Astrocyte (in vitro differentiated cells and primary cell): Measurements from ENCODE around the gene MCAM. TPM values are rescaled to one million over a fixed set of nuclear protein-coding genes. Genes with fewer than 3 reads are reported as not detected.

ENCODE experiments used
- DNase-seq: peaks from one replicate; pipeline ENCODE4 v3.0.0-alpha.2; 2010; ENCODE audit warnings: low read depth
- FAIRE-seq: peaks from 2 replicates; lab custom pipeline; 2011; peaks lifted over from hg19 to GRCh38; lab: Jason Lieb, UNC
- H2AFZ ChIP-seq: 2 replicates; pipeline ENCODE4 v1.6.0; 2012; ENCODE audit warnings: low read depth, low read length, inconsistent platforms
- H3K27ac ChIP-seq: 2 replicates; pipeline ENCODE4 v1.5.1; 2011; ENCODE audit warnings: low read depth, low read length, inconsistent platforms
- H3K27me3 ChIP-seq: 2 replicates; pipeline ENCODE4 v1.6.0; 2011; ENCODE audit warnings: low read length, inconsistent platforms; ENCODE audit not compliant: insufficient read depth
- H3K36me3 ChIP-seq: 2 replicates; pipeline ENCODE4 v1.5.1; 2011; ENCODE audit warnings: low read length, inconsistent platforms; ENCODE audit not compliant: insufficient read depth
- H3K4me1 ChIP-seq: 2 replicates; pipeline ENCODE4 v1.5.1; 2011; ENCODE audit warnings: low read length, inconsistent platforms; ENCODE audit not compliant: insufficient read depth
- H3K4me2 ChIP-seq: 2 replicates; pipeline ENCODE4 v1.6.0; 2012; ENCODE audit warnings: low read length, inconsistent platforms
- H3K4me3 ChIP-seq: 2 replicates; pipeline ENCODE4 v1.5.1; 2011; ENCODE audit warnings: low read depth, mild to moderate bottlenecking, low read length, inconsistent platforms; ENCODE audit not compliant: insufficient read depth
- H3K79me2 ChIP-seq: 2 replicates; pipeline ENCODE4 v1.6.0; 2012; ENCODE audit warnings: mild to moderate bottlenecking, low read length, inconsistent platforms; ENCODE audit not compliant: insufficient read depth
- H3K9ac ChIP-seq: 2 replicates; pipeline ENCODE4 v1.6.0; 2012; ENCODE audit warnings: mild to moderate bottlenecking, low read length, inconsistent platforms
- H3K9me3 ChIP-seq: 2 replicates; pipeline ENCODE4 v1.5.1; 2012; ENCODE audit warnings: low read depth, mild to moderate bottlenecking, low read length, inconsistent platforms; ENCODE audit not compliant: insufficient read depth
- H4K20me1 ChIP-seq: 2 replicates; pipeline ENCODE4 v1.6.0; 2012; ENCODE audit warnings: low read length, inconsistent platforms; ENCODE audit not compliant: insufficient read depth
- H3K27ac Mint-ChIP-seq: one replicate; pipeline ENCODE4 v1.8.0; 2021; ENCODE audit warnings: mild to moderate bottlenecking, mixed read lengths; ENCODE audit not compliant: unreplicated experiment
- H3K27me3 Mint-ChIP-seq: one replicate; pipeline ENCODE4 v1.8.0; 2021; ENCODE audit warnings: low read depth, mixed read lengths; ENCODE audit not compliant: unreplicated experiment
- H3K36me3 Mint-ChIP-seq: one replicate; pipeline ENCODE4 v1.8.0; 2021; ENCODE audit warnings: low read depth, mixed read lengths; ENCODE audit not compliant: unreplicated experiment
- H3K4me1 Mint-ChIP-seq: one replicate; pipeline ENCODE4 v1.8.0; 2021; ENCODE audit warnings: low read depth, mixed read lengths; ENCODE audit not compliant: unreplicated experiment
- H3K4me3 Mint-ChIP-seq: one replicate; pipeline ENCODE4 v1.8.0; 2021; ENCODE audit warnings: mild to moderate bottlenecking, moderate library complexity, mixed read lengths; ENCODE audit not compliant: unreplicated experiment
- H3K9me3 Mint-ChIP-seq: one replicate; pipeline ENCODE4 v1.8.0; 2021; ENCODE audit warnings: mild to moderate bottlenecking, mixed read lengths; ENCODE audit not compliant: unreplicated experiment
- CTCF ChIP-seq: IDR thresholded peaks from 2 replicates; pipeline ENCODE4 v1.5.1; 2011; ENCODE audit warnings: low read depth, mild to moderate bottlenecking, inconsistent platforms, low read length, moderate library complexity; ENCODE audit not compliant: insufficient read depth
- EZH2 ChIP-seq: IDR thresholded peaks from 2 replicates; pipeline ENCODE4 v1.6.1; 2012; ENCODE audit warnings: mild to moderate bottlenecking, low read length, inconsistent platforms; ENCODE audit not compliant: insufficient read depth
- total RNA-seq: library from RNA; stranded (reverse); gene quantifications from 2 replicates; pipeline ENCODE4 v1.2.1, GENCODE V29; 2021

MCAM gene
- total RNA-seq, 1 donor from 2014 or later = 213 TPM

GRCh38 chr11:119306373-119306890, 10.5 kb downstream of the MCAM start:
- Histone ChIP-seq H3K36me3 (peaks cover 13% of the 10 kb centered on the region), H3K27me3 (no peaks in the 10 kb centered on the region), H3K79me2 (no peaks in the 10 kb centered on the region), H3K9ac (no peak overlapping the region), H3K4me2 (no peak overlapping the region), H2AFZ (no peak overlapping the region), H3K4me3 (no peak overlapping the region), H3K4me1 (no peaks in the 10 kb centered on the region), H3K27ac (no peak overlapping the region), H3K9me3 (no peaks in the 10 kb centered on the region), H4K20me1 (peaks cover 6% of the 10 kb centered on the region)
- H3K4me1 Mint-ChIP-seq = peaks cover 10% of the 10 kb centered on the region
- H3K4me3 Mint-ChIP-seq = no peak overlapping the region
- peak overlapping the region; percentile 75 for H3K27ac Mint-ChIP-seq
- H3K9me3 Mint-ChIP-seq = no peaks in the 10 kb centered on the region
- TF ChIP-seq CTCF = no peak
- peaks cover 23% of the 10 kb centered on the region for H3K36me3 Mint-ChIP-seq
- no peaks in the 10 kb centered on the region for H3K27me3 Mint-ChIP-seq
- FAIRE-seq = no peak
- DNase-seq = no peak

- Histone ChIP-seq H4K20me1 (peaks cover 6% of the 10 kb centered on the region), H3K27me3 (no peaks in the 10 kb centered on the region), H3K4me1 (no peaks in the 10 kb centered on the region), H3K9me3 (no peaks in the 10 kb centered on the region), H3K4me2 (no peak overlapping the region), H3K79me2 (no peaks in the 10 kb centered on the region), H3K4me3 (no peak overlapping the region), H2AFZ (no peak overlapping the region), H3K9ac (no peak overlapping the region), H3K36me3 (peaks cover 20% of the 10 kb centered on the region), H3K27ac (no peak overlapping the region)
- Mint-ChIP-seq H3K9me3 (no peaks in the 10 kb centered on the region), H3K4me3 (no peak overlapping the region), H3K36me3 (peaks cover 30% of the 10 kb centered on the region), H3K27me3 (no peaks in the 10 kb centered on the region), H3K4me1 (peaks cover 10% of the 10 kb centered on the region), H3K27ac (peak overlapping the region; percentile 42)
- TF ChIP-seq EZH2 (no peak), CTCF (no peak)
- FAIRE-seq (no peak), DNase-seq (no peak)
Observed at GRCh38 chr11:119305556-119306372, 11.2 kb downstream of the MCAM start.

- Mint-ChIP-seq H3K27ac (no peak overlapping the region), H3K4me3 (no peak overlapping the region), H3K27me3 (no peaks in the 10 kb centered on the region), H3K9me3 (no peaks in the 10 kb centered on the region), H3K4me1 (peaks cover 10% of the 10 kb centered on the region), H3K36me3 (peaks cover 31% of the 10 kb centered on the region)
- no peaks in the 10 kb centered on the region for H3K4me1 ChIP-seq
- TF ChIP-seq CTCF (no peak), EZH2 (no peak)
- H3K9me3 ChIP-seq = no peaks in the 10 kb centered on the region
- no peak for DNase-seq
- no peak overlapping the region for H3K27ac ChIP-seq
- H3K9ac ChIP-seq = no peak overlapping the region
- no peak for FAIRE-seq
- H3K36me3 ChIP-seq = peaks cover 27% of the 10 kb centered on the region
- no peaks in the 10 kb centered on the region for H3K79me2 ChIP-seq
- H4K20me1 ChIP-seq = peaks cover 6% of the 10 kb centered on the region
- H3K4me2 ChIP-seq = no peak overlapping the region
- H2AFZ ChIP-seq = no peak overlapping the region
- H3K27me3 ChIP-seq = no peaks in the 10 kb centered on the region
- H3K4me3 ChIP-seq = no peak overlapping the region
Observed at GRCh38 chr11:119303227-119303718, 13.7 kb downstream of the MCAM start.
